HG02763 (cell line): ENCODE data around the gene GGA2.
"Not testable (repeated sequence)": the region's sequence is repeated elsewhere in the genome, so short reads cannot be mapped to it uniquely, and the experiment has no call there.

Experiments
- ATAC-seq: cut with Tn5 transposase; IDR thresholded peaks from one replicate; pipeline ENCODE4 v1.9.1; 2021; ENCODE audit warnings: mild to moderate bottlenecking, moderate library complexity; ENCODE audit not compliant: unreplicated experiment

Gene GGA2

DNA sequence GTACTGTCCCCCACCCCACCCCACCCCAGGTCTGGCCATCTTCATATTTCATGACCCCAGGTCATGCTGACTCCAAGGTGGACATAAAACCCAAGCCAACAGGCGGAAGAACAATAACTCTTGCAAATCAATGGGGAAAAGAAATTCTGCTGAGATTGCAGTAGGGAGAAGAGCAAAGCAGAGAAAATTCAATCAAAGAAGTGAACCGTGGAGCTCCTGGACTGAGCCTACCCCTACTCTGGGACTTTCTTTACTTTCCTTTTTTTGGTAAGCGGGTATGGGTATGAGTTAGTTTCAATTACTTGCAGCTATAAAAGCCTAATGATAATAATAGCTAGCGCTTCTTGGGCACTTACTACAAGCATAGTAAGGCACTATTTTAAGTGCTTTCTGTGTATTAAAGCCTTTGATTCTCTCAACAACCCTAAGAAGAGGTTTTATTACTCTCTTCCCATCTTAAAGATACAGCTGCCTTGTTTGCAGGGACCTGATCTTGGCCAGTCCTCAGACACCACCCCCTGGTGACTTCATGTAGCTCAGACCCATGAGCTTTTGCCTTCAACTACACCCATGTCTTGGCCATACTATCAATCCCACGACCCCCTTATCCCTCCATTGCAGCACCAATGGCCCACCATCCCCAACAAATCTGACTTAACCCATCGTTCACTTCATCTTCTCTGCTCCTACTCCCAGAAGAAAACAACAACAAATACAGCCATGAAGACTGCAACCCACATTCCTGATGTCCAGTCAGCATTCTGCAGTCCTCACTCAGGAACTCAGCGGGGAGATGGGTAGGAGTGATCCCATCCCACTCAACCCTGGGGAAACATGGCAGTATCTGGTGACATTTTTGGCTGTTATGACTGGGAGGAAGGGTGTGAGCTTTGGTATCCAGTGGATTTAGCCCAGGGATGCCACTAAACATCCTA is 4.4 kb downstream of the GGA2 start:
- ATAC-seq: no peak

DNA sequence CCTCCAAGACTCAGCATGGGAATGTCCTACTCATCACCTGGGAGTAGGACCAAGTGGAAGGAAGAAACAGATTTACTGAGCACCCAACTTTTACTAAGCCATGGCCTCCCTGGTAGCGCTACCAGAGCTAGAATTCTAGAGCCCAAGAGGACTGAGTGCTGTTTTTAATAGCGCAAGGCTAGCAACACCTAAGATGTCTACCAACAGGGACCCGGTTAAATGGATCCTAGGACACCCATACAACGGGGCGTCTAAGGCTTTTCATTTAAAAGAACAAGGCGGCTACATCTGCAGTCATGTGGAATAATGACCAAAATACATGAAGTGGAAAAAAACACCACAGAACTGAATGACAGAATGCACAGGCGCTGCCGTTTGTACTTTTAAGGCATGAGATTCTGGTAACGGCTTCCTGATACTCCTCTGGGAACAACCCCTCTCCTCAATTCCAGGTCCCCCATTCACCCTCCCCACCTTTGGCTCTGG is 5.1 kb downstream of the GGA2 start:
- no peak for ATAC-seq

DNA sequence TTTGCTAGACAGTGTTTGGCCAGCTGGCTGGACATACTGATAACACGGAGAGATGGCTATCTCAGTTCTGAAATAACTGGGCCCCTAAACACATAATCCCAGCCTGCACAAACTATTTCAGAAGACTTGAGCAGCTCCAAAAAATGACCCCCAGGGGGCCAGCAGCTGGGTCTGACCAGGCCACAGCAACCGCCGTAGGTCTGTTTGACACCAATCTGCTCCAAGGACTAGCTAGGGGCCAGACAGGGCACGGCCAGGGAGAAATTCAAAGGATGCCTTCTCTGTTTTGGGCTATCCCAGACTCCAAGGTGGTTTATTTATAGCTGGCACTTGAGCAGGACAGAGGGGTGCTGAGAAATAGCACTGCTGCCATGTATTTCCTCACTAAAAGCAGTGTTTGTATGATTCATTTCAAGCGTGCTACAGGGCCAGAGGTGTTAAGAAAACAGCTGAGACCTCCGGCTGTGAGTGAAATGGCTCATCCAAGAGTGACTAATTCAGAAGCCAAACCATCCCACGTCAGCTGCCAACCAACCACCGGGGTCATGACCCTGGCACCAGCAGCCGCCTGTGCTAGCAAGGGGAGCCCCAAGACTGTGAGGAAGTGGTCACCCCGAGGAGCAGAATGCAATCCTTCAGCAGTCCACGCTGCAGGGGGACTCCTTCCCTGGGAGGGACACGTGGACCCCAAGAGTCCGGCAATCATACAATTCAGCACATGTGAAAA is 5.7 kb downstream of the GGA2 start:
- ATAC-seq: peak; percentile 53

DNA sequence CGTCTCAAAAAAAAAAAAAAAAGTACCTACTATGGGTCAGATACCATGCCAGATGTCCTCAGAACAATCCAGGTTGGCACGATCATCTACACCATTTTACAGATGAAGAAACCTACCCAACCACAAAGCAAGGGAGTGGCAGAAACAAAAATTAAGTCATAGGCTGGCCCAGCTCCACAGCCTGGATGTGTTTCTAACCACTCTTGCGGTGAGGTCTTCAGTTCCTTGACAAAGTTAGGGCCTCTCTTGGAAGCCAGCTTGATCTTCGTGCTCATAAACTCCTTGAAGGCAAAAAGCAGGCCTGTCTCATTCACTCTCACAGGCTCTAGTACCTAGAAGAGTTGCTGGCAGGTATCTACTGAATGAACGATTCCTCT is 6.2 kb downstream of the GGA2 start:
- no peak for ATAC-seq

DNA sequence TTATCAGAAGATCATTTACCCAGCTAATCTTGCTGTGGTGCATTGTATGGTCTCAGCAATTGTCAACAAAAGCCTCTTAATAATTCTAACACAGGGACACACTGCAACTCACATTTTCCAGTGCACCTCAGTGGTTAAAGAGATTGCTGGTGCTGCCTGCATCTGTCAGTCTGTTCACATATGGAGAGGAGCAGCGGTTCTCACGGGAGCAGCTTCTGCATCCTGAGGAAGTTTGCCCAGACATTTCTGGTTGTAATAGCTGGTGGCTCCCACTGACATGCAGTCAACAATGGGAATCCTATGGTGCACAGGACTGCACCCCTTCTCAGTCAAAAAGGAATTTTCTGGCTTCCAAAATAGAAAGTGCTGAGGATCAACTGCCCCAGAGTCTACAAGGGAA is 7.8 kb downstream of the GGA2 start:
- ATAC-seq: no peak

DNA sequence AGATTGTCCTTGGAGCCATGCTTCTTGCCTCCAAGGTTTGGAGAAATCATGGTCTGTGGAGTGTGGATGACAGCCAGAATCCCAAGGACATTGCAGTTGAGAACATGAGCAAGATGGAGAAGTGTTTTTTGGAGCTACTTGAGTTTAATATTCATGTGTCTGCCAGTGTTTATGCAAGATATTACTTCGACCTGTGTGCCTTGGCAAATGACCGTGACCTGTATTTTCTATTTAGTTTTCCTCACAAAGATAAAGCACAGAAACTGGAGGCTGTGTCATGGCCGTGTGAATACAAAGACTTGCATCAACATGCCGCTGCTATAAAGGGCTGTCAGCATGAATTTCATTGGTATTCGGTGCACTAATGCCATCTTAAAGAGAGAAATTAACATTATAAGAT is 9.0 kb downstream of the GGA2 start:
- ATAC-seq: no peak

DNA sequence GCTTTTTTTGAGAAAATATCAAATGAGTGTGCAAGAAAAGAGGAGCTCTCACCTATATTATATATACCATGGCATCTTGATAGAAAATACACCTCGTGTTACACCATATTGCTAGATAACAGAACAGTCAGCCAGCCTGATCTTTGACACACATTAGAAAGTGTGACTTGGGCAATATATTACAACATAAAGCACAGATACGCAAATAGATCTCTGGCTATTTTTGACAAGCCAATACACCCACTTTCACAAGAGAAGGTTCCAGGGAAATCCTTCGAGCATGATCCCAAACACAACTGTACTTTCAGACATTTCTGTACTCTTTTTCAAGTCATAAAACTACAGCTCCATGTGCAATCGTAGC is 9.4 kb downstream of the GGA2 start:
- no peak for ATAC-seq

DNA sequence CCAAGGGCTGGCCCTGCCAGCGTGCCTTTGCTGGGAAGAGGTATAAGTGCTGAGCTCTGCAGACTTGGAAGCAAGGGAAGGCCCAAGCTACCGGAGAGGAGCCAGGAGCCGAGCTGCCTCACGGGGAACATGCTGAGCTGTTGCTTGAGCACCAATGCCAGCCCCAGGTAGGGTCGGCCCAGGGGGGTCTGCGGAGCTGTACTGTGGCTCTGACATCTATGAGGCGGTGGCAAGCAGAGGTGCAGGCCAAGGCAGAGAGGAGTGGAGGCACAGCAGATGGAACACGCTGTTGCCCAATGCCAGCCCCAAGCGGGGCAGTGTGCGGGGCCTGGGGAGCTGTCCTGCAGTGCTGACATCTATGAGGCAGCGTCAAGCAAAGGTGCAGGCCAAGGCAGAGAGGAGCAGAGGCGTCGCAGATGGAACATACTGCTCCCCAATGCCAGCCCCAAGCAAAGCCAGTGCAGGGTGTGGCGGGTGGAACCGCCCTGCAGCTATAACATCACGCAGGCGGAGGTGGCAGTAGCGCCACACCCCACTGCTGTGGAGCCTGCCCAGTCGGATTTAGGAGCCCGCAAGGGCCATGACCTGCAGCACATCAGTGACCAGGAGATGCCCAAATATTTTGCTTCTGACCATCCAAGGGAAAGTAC is 10.0 kb downstream of the GGA2 start:
- ATAC-seq: no peak

DNA sequence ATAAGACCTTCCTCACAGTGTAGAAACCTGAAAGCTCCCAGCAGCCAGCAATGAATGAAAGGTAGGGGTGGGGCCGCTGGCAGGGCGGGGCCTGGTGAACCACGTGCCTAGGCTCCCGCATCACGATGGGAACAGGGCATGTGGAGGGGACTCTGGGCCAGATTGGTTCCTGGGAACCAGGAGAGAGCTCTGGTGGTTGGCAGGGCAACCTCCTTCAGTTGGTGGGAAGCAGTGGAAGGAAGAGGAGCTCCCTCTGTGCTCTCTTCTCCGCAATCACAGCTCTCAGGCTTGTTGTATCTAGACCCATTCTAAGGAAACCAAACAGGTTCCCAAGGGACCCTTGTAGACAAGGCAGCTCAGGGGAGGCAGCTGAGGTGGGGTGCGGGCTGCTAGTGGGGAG is 10.5 kb downstream of the GGA2 start:
- ATAC-seq: no peak

DNA sequence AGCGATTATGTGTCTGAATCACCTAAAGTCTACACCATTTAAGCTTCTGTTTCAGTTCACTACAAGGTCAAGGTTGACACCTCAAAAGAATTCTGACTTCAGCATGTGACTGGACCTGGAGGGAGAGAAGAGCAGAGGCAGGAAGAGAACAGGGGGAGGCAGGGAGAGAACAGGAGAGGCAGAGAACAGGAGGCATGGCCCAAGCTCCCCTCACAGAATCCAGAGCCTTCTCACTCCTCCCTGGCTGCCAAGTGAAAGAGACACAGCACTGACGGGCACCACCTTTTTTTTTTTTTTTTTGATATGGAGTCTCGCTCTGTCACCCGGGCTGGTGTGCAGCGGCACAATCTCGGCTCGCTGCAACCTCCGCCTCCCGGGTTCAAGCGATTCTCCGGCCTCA is 11.4 kb downstream of the GGA2 start:
- no peak for ATAC-seq

DNA sequence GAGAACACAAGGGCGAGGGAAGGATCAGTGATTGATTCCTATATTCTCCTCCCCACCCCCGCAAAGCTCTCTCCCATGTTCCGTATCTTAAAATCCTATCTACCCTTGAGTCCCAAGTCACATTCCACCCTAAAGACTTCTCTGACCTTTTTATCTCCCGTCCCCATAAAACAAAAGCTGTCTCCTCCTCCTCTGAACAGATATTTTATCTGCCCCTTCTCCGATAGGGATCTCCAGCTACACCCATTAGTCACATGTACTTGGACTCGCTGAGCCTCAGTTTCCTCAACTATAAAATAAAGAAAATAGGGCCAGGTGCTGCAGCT is 12.8 kb downstream of the GGA2 start:
- ATAC-seq: no peak

DNA sequence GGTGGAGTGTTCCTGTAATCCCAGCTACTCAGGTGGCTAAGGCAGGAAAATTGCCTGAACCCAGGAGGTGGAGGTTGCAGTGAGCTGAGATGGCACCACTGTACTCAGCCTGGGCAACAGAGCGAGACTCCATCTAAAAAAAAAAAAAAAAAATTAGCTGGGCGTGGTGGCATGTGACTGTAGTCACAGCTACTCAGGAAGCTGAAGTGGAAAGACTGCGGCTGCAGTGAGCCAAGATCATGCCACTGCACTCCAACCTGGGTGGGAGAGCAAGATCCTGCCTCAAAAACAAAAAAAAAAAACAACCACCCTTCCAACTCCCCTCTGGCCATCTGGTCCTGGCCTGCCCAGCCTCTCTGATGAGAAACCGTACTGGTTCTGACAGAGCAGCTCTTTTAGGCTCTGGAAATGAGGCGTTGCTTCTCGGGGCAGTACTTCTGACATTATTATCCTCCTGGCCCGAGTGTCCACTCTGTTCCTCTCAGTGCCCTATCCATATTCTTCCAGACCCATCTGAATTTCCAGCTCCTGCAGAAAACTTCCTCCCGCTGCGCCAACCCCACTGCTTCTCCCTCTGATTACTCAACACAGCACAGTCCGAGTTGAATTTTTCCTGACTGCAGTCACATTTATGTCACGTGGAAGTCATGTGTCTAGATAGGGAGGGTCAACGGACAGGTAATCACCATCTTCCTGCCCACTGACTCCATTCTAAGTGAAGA is 13.3 kb downstream of the GGA2 start:
- ATAC-seq: no peak

DNA sequence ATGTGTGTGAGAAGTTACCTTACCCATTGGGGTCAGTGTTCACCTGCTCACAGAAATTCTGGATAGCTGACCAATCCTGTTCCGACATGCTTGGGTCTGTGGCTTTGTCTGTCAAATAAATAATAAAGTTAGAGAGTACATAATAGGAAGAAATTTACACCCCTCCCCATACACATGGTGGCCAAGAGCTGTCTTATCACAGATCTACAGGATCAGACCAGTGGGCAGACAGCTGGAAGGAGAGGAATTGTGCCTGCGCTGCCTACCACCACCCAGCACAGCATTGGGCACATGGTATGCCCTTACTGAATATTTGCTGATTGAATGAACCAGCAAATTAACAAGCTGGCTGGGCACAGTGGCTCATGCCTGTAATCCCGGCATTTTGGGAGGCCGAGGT is 14.6 kb downstream of the GGA2 start:
- ATAC-seq: no peak

DNA sequence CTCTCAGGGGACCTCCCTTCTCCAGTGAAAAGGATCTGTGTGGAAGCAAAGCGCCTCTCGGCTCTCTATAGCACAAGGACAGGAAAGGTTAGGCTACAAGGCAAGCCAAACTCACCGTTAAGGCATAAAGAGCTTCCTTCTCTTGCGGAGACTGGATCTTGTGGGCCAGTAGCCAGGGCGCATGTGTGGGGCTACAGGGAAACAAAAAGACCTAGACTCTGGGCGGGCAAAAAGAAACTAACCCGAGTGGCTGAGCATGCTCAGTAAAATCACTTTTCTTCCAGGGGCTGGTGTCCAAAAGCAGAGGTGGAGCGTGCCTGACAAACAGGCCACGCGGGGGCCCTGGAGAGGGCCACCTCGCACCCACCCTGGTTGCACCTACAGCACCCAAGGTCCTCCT is 16.1 kb downstream of the GGA2 start:
- ATAC-seq: no peak

DNA sequence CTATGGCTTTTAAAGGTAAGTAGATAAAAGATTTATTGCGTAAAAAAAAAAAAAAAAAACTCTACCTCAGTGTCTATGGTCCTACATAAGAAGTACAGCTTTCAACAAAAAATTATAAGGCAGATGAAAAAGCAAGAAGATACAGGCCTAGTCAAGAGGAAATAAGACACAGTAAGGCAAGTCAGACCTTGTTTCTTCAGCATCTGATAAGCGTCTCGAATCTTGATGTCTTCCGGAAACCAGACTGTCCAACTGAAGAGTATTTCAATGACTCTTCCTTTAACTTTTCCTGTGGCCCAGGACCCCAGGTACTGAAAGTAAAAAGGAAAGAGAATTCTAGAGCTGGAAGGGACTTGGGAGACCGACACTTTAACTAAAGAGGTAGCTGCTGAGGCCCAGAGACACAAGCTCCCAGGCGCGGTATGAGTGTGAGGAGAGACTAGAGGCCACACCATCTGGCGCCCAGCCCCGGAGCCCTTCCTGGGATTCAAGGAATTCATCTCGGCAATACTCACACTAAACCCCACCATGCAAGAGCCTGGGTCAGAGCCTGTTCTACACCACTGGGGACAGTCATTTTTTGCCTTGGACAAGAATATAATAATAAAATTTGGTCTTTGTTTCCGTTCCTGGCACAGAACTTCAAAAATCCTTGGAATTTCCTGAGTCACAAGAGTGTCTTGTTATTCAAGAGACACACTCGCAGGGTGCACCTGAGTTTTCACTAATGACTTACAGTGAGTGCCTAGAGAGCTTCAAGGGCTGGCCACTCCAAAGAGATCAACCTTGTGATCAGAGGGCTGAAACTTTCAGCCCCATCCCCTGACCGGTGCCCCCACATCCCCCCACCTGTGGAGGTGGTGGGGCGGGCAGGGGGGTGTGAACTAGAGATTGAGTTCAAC is 18.6 kb downstream of the GGA2 start:
- no peak for ATAC-seq

DNA sequence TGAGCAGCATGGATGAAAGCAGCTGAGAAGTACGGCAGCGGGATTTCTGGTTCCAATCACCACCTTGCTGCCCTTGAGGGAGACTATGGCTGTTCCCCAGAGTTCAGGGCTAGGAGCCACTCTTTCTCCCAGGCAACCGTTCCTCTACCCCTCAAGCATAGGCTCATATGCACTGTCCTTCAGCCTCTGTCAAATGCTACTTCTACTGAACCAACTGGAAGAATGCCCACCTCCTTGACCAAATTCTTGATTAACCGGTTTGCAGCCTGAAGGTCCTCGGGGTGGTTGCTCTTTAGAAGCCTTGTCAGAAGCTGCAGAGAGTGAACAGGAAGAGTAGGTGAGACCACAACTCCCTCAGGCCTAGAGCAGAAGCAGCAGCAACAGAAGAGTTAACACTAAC is 23.8 kb downstream of the GGA2 start:
- no peak for ATAC-seq

DNA sequence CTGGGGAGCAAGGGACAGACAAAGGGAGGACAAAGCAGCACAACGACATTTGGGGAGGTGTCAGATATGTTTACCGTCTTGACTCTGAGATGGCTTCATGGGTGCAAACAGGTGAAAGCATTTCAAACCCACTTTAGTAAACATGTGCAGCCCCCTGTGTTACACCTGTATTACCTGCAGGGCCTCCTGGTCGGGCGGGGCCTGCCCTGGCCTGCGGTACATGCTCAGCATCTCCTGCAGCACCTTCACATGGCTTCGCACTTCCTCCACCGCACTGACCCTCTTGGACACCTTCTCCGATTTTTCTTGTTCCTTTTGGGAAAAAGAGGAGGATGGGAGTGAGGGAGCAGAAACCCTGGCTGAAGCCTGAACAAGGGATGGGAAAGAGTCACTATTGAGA is 24.5 kb downstream of the GGA2 start:
- no peak for ATAC-seq

DNA sequence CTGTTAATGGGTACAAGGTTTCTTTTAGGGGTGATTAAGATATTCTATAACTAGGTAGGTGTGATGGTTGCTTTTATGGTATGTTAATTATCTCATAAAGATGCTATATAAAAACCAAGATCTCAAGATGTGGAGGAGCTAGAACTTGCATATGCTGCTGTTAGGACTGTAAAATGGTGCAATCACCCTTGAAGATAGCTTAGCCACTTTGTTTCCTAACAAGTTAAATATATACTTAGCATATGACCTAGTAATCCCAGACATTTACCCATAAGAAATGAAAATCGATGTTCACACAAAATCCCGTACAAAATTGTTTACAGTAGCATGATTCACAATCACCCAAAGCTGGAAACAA is 25.1 kb downstream of the GGA2 start:
- ATAC-seq: no peak

DNA sequence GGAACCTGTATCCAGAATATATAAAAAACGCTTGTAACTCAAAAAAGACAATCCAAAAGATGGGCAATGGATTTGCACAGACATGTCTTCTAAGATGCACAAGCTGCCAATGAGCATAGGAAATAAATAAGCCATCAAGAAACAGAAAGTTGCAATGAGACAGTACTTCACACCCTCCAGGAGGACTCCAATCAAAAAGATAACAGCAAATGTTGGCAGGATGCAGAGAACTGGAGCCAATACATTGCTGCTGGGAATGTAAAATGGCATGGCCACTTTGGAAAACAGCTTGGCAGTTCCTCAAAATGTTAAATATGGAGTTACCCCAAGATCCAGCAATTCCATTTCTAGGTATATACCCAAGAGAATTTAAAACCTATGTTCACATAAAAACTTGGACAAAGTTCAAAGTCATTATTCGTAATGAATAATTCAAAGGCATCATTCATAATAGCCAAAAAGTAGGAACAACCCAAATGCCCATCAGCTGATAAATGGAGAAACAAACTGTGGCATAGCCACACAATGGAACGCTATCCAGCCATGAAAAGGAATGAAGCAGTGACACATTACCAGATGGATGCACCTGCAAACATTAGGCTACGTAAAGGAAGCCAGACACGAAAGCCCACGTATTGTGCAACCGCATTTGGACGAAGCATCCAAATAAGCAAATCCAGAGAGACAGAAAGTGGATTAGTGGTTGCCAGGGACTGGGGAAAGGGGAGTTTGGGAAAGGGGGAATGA is 25.6 kb downstream of the GGA2 start:
- ATAC-seq: no peak

DNA sequence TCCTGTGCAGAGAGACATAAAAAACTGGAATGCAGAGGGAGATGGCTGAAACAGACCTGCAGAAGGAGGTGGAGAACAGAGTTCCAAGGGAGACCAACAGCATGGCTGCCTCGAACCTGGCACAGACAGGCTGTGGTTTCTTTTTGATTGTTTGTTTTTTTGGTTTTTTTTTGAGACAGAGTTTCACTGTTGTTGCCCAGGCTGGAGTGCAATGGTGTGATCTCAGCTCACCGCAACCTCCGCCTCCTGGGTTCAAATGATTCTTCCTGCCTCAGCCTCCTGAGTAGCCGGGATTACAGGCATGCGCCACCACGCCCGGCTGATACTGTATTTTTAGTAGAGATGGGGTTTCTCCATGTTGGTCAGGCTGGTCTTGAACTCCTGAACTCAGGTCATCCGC is 26.8 kb downstream of the GGA2 start:
- not testable (repeated sequence) for ATAC-seq
